Central memory CD8-positive, alpha-beta T cell (primary cell): Measurements from ENCODE around the gene MPPE1.
"Not testable (repeated sequence)": the region's sequence is repeated elsewhere in the genome, so short reads cannot be mapped to it uniquely, and the experiment has no call there.

Experiments
- ATAC-seq: fragments of 150-1000 bp; cut with Tn5 transposase; replicated peaks from 2 replicates; pipeline ENCODE4 v1.10.0; 2022; ENCODE audit warnings: mild to moderate bottlenecking, moderate FRiP score, moderate number of reproducible peaks; ENCODE audit not compliant: poor library complexity, severe bottlenecking; ENCODE audit errors: extremely low read depth
- DNase-seq, 2 donors: peaks; one replicate each; pipeline ENCODE4 v3.0.0; 2021; ENCODE audit warnings: low spot score in 2 of 2
- H3K27ac Mint-ChIP-seq: one replicate; pipeline ENCODE4 v1.8.0; 2022; ENCODE audit warnings: low read depth, mild to moderate bottlenecking, moderate library complexity, mixed read lengths
- H3K27me3 Mint-ChIP-seq: one replicate; pipeline ENCODE4 v1.8.0; 2022; ENCODE audit warnings: mixed read lengths
- H3K36me3 Mint-ChIP-seq: one replicate; pipeline ENCODE4 v1.8.0; 2022; ENCODE audit warnings: mild to moderate bottlenecking, moderate library complexity, mixed read lengths; ENCODE audit not compliant: insufficient read depth
- H3K4me1 Mint-ChIP-seq: one replicate; pipeline ENCODE4 v1.8.0; 2022; ENCODE audit warnings: mixed read lengths
- H3K4me3 Mint-ChIP-seq: one replicate; pipeline ENCODE4 v1.8.0; 2022; ENCODE audit warnings: mild to moderate bottlenecking, moderate library complexity, mixed read lengths
- H3K9me3 Mint-ChIP-seq: one replicate; pipeline ENCODE4 v1.8.0; 2022; ENCODE audit warnings: mixed read lengths

The MPPE1 gene

GRCh38 chr18:11909061-11909455 lies 941 bp upstream of the MPPE1 start:
- no peaks in the 10 kb centered on the region for H3K9me3 Mint-ChIP-seq
- peaks cover 19% of the 10 kb centered on the region for H3K4me1 Mint-ChIP-seq
- no peak for ATAC-seq
- H3K27me3 Mint-ChIP-seq: no peaks in the 10 kb centered on the region
- peak in 1 of 2 donors; percentile 16 for DNase-seq
- H3K36me3 Mint-ChIP-seq: peaks cover 19% of the 10 kb centered on the region
- peak overlapping the region; percentile 90 for H3K4me3 Mint-ChIP-seq
- H3K27ac Mint-ChIP-seq: peak overlapping the region; percentile 94

DNA sequence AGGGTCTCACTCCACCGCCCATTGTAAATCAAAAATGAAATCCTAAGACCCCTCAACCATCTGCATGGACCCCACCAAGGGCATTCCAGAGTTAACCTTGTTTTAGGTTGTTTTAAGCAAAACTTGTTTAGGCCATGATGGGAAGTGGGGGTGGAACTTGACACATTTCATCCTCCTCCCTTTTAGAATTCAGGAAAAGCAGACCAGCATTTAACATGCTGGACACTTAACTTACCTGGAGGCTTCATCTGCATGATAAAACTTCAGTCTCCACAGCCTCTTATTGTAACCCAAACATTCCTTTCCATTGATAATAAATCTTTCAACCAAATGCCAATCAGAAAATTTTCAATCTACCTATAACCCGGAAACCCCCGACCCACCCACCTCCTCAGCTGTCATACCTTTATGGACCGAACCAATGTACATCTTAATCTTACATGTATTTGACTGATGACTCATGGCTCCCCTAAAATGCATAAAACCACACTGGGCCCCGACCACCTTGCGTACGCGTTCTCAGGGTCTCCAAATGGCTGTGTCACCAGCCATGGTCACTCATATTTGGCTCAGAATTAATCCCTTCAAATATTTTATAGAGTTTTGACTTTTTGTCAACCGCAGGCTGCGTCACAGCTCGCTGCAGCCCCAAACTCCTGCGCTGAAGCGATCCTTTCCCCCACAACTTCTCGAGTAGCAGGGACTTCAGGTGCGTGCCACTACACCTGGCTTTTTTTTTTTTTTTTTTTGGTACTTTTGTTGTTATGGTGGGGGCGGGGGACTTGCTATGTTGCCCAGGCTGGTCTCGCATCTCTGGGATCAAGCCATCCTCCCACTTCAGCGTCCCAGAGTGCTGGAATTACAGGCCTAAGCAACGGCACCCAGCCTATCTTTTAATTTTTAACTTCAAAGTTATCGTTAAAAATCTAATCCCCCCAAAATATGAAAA lies 917 bp downstream of the MPPE1 start:
- Mint-ChIP-seq H3K27me3 (no peaks in the 10 kb centered on the region), H3K27ac (peak overlapping the region; percentile 94), H3K36me3 (peaks cover 23% of the 10 kb centered on the region), H3K9me3 (no peaks in the 10 kb centered on the region), H3K4me1 (peaks cover 28% of the 10 kb centered on the region), H3K4me3 (peak overlapping the region; percentile 90)
- ATAC-seq (no peak), DNase-seq (no peak)

DNA sequence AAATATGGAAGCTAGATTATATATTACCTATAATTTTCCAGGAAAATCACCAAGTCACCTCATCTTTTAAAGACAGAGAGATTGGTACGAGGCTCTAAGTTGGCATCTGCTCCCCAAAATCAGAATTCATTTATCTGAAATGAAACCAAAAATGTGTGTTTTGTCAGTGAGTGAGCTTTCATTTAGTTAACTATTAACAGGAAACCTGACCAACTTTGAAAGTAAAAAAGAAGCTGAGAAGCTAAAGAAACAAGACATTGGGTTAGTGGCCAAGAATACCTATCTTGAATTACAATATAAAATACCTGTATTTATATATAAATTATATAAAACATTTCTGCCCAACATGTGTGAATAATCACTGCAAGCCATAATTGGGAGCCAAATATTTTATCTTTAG lies 1.9 kb downstream of the MPPE1 start:
- Mint-ChIP-seq H3K36me3 (peaks cover 31% of the 10 kb centered on the region), H3K27me3 (no peaks in the 10 kb centered on the region), H3K9me3 (no peaks in the 10 kb centered on the region), H3K4me3 (peak overlapping the region; percentile 9), H3K27ac (no peak overlapping the region), H3K4me1 (peaks cover 35% of the 10 kb centered on the region)
- no peak for ATAC-seq
- no peak for DNase-seq

- H3K9me3 Mint-ChIP-seq: no peaks in the 10 kb centered on the region
- H3K4me1 Mint-ChIP-seq: peaks cover 35% of the 10 kb centered on the region
- ATAC-seq: no peak
- no peak overlapping the region for H3K27ac Mint-ChIP-seq
- no peaks in the 10 kb centered on the region for H3K27me3 Mint-ChIP-seq
- no peak overlapping the region for H3K4me3 Mint-ChIP-seq
- peaks cover 32% of the 10 kb centered on the region for H3K36me3 Mint-ChIP-seq
- no peak for DNase-seq
Observed at GRCh38 chr18:11905613-11906012, 2.5 kb downstream of the MPPE1 start.

DNA sequence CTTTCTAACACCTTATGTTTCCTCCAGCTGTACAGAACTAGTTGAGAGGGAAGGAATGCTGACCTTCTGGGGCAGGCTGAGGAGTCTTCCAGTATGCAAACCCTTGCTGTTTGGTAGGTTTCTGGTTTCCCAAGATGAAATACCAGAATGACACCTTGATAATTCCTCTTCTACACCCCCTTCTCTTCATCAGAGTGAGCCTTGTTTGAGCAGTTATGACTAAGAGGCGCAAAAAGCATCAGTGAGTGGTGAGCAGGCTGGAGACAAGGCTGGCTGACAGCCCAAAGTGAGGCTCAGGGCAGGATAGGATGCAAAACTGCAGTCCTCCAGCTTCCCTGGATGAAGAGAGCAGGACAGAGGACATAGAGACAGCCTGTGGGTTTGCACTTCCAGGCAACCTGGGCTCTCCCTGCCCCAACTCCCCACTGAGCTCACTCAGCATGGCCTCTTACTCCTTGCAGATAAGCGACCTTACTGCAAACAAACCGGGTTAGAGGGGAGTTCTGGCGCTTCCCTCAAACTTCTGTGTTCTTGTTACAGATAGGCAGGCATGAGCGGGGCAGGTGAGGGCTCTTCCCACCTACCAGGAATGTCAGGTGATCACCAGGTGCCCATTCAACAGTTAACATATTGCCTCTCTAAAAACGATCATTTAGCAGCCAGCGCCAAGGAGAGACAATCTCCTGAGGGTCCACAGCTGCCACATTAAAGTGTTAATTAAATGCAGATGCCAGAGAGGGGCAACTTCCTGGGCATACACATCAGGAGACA lies 5.4 kb downstream of the MPPE1 start:
- Mint-ChIP-seq H3K4me3 (no peak overlapping the region), H3K27me3 (no peaks in the 10 kb centered on the region), H3K4me1 (peaks cover 27% of the 10 kb centered on the region), H3K27ac (no peak overlapping the region), H3K9me3 (no peaks in the 10 kb centered on the region), H3K36me3 (peaks cover 30% of the 10 kb centered on the region)
- DNase-seq (no peak), ATAC-seq (no peak)

GRCh38 chr18:11901826-11902438 lies 6.2 kb downstream of the MPPE1 start:
- no peak for ATAC-seq
- Mint-ChIP-seq H3K27me3 (no peaks in the 10 kb centered on the region), H3K9me3 (no peaks in the 10 kb centered on the region), H3K27ac (no peak overlapping the region), H3K36me3 (peaks cover 34% of the 10 kb centered on the region), H3K4me3 (no peak overlapping the region), H3K4me1 (peaks cover 19% of the 10 kb centered on the region)
- no peak for DNase-seq

DNA sequence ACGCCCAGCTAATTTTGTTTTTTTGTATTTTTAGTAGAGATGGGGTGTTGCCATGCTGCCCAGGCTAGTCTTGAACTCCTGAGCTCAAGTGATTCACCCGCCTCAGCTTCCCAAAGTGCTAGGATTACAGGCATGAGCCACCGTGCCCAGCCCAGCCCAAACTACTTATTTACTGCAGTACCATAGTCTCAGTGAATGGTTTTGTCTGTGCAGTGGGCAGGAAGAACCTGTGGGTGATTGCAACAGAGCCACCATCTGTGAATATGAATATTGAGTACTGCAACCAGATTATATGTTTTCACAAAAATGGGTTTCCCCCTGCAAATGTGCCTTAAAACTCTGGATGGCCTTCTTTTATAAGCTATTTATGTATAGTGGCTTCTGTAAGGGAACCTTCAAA lies 9.1 kb downstream of the MPPE1 start:
- ATAC-seq (no peak), DNase-seq (no peak)
- Mint-ChIP-seq H3K4me1 (peaks cover 16% of the 10 kb centered on the region), H3K27me3 (no peaks in the 10 kb centered on the region), H3K36me3 (peaks cover 34% of the 10 kb centered on the region), H3K4me3 (no peak overlapping the region), H3K27ac (no peak overlapping the region), H3K9me3 (no peaks in the 10 kb centered on the region)

DNA sequence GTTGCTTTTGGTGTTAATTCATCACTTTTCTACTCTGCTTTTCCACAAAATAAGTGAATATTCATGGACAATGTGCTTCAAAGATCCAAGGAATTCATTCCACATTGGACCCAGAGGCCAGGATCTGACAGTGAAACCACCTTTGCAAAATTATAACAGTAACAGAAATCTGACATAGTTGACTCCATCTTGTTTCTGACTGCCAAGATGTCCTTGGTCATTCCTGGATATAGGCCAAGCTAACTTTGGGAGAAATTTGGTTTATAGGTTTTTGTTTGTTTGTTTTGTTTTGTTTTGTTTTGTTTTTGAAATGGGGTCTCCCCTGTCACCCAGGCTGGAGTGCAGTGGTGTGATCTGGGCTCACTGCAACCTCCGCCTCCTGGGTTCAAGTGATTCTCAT lies 10.3 kb downstream of the MPPE1 start:
- ATAC-seq: no peak
- H3K27me3 Mint-ChIP-seq: no peaks in the 10 kb centered on the region
- peaks cover 10% of the 10 kb centered on the region for H3K4me1 Mint-ChIP-seq
- DNase-seq: no peak
- H3K4me3 Mint-ChIP-seq: no peak overlapping the region
- no peaks in the 10 kb centered on the region for H3K9me3 Mint-ChIP-seq
- no peak overlapping the region for H3K27ac Mint-ChIP-seq
- peaks cover 37% of the 10 kb centered on the region for H3K36me3 Mint-ChIP-seq

- H3K27ac Mint-ChIP-seq, ATAC-seq, H3K27me3 Mint-ChIP-seq, H3K4me3 Mint-ChIP-seq, H3K9me3 Mint-ChIP-seq, H3K4me1 Mint-ChIP-seq, DNase-seq: not testable (repeated sequence)
- peaks cover 45% of the 10 kb centered on the region for H3K36me3 Mint-ChIP-seq
Observed at GRCh38 chr18:11892438-11892837, 15.7 kb downstream of the MPPE1 start.

DNA sequence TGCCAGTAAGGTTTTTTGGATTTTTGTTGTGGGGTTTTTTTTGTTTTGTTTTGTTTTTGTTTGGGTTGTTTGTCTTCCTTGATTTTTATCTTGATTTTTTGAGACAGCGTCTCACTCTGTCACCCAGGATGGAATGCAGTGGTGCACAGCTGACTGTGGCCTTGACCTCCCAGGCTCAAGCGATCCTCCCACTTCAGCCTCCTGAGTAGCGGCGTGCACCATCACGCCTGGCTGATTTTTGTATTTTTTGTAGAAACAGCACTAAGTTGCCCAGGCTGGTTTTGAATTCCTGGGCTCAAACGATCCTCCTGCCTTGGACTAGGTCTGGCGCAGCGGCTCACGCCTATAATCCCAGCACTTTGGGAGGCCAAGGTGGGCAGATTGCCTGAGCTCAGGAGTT lies 16.4 kb downstream of the MPPE1 start:
- DNase-seq: no peak
- Mint-ChIP-seq H3K27ac (no peak overlapping the region), H3K9me3 (no peaks in the 10 kb centered on the region), H3K27me3 (no peaks in the 10 kb centered on the region), H3K4me3 (no peak overlapping the region), H3K4me1 (no peaks in the 10 kb centered on the region), H3K36me3 (peaks cover 42% of the 10 kb centered on the region)
- ATAC-seq: no peak

DNA sequence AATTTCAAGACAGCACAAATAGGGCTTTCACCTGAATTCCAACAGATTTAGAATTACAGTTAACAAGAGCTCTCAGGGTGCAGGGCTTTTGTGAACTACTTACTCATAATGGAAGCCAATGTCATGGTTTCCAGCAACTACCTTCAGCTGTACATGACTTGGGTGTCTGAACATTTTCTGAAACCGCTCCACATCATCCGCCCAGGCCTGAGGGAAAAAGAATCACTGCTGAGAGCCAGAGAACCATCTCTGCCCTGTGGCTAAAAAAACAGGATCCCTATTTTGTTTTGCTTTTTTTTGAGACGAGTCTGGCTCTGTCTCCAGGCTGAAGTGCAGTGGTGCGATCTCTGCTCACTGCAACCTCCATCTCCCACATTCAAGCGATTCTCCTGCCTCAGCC lies 18.8 kb downstream of the MPPE1 start:
- Mint-ChIP-seq H3K4me3 (no peak overlapping the region), H3K36me3 (peaks cover 40% of the 10 kb centered on the region), H3K4me1 (peaks cover 4% of the 10 kb centered on the region), H3K27ac (no peak overlapping the region), H3K27me3 (no peaks in the 10 kb centered on the region), H3K9me3 (no peaks in the 10 kb centered on the region)
- ATAC-seq (no peak), DNase-seq (no peak)

- no peaks in the 10 kb centered on the region for H3K27me3 Mint-ChIP-seq
- peaks cover 5% of the 10 kb centered on the region for H3K4me1 Mint-ChIP-seq
- DNase-seq: no peak
- H3K36me3 Mint-ChIP-seq: peaks cover 43% of the 10 kb centered on the region
- H3K9me3 Mint-ChIP-seq: no peaks in the 10 kb centered on the region
- no peak overlapping the region for H3K27ac Mint-ChIP-seq
- ATAC-seq: no peak
- H3K4me3 Mint-ChIP-seq: no peak overlapping the region
Observed at GRCh38 chr18:11888726-11889125, 19.4 kb downstream of the MPPE1 start.
